Muscle of leg (tissue), 11 donors: Measurements from ENCODE around the gene NOP14. TPM values are rescaled to one million over a fixed set of nuclear protein-coding genes. Genes with fewer than 3 reads are reported as not detected.

Experiments used
- DNase-seq: peaks from one replicate; pipeline ENCODE4 v3.0.0; 2013
- H3K27ac ChIP-seq: one replicate; pipeline ENCODE4 v1.5.1; 2013; ENCODE audit warnings: mild to moderate bottlenecking, low read length, control low read depth
- H3K27me3 ChIP-seq: one replicate; pipeline ENCODE4 v1.6.1; 2013; ENCODE audit warnings: low read length; ENCODE audit not compliant: control insufficient read depth, insufficient read depth
- H3K36me3 ChIP-seq: one replicate; pipeline ENCODE4 v1.6.1; 2013; ENCODE audit warnings: low read length; ENCODE audit not compliant: control insufficient read depth, insufficient read depth
- H3K4me1 ChIP-seq: one replicate; pipeline ENCODE4 v1.6.1; 2013; ENCODE audit warnings: low read length; ENCODE audit not compliant: control insufficient read depth, insufficient read depth
- H3K4me3 ChIP-seq: one replicate; pipeline ENCODE4 v1.5.1; 2013; ENCODE audit warnings: low read length, control low read depth
- H3K9me3 ChIP-seq: replicated peaks from 2 replicates; pipeline ENCODE4 v1.6.1; 2013; ENCODE audit warnings: low read depth, low read length; ENCODE audit not compliant: control insufficient read depth
- WGBS: methylation state at CpG from one replicate; pipeline ENCODE4 v1.1.5; 2013; ENCODE audit warnings: missing lambda C conversion rate; ENCODE audit not compliant: insufficient coverage; 5-methylcytosine and 5-hydroxymethylcytosine counted together
- polyA plus RNA-seq, 8 donors: library from polyadenylated mRNA; unstranded; fragments of 120-200 nt; gene quantifications; one replicate each; pipeline versions ENCODE4 v1.2.1 to v1.2.3, GENCODE V29; 2013; ENCODE audit warnings: inconsistent platforms in 1 of 8, low replicate concordance in 1 of 8; ENCODE audit not compliant: insufficient read length in 8 of 8, insufficient read depth in 1 of 8
- total RNA-seq: library from RNA; stranded (reverse); fragments of 120-200 nt; gene quantifications from one replicate; pipeline ENCODE4 v1.2.4, GENCODE V29; 2013

Gene NOP14
- total and polyA plus RNA-seq, 9 donors: 12.1 to 27.6 (median 25.0) TPM

DNA sequence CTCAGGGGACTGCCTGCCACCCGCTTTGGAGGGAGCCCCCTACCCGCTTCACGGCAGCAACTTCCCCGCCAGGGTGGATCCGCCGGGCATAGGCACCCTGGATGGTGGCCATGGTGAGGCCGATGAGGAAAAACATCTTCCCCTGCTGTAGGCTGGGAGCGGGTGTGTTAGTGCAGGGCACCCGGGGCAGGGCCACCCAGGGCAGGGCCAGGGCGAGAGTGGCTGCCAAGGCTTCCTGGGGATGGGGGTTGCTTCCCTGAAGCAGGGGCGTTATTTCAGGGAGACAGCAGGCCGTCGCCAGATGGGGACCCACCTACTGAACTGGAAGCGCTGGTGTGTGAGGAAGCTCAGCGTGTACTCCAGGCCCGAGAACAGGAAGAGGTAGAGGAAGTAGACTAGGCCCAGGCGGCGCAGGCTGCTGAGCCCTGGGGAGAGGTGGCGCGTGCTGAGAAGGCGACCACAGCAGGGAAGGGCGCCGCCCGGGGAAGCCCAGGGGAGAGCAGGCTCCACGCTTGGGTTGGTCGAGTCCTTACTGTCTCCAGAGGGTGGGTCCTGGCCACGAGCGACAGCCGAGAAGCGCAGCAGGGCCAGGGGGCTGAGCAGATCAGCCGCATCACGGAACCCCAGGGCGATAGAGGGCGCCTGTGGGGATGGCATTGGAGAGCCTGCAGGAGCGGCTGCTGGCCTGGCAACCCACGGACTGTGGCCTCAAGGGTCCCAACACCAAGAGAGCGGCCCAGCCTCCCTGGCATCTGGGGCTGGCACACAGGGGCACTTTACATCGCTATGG is 31.5 kb downstream of the NOP14 start:
- Histone ChIP-seq H3K9me3 (no peaks in the 10 kb centered on the region), H3K36me3 (peaks cover 59% of the 10 kb centered on the region), H3K27me3 (no peaks in the 10 kb centered on the region), H3K27ac (peak overlapping the region; percentile 29), H3K4me3 (no peak overlapping the region), H3K4me1 (peaks cover 40% of the 10 kb centered on the region)
- peak; percentile 62 for DNase-seq
- WGBS: 70% methylated on average over 37 of the region's 38 CpGs

- 76% methylated on average over 34 of the region's 34 CpGs for WGBS
- H3K27me3 ChIP-seq: no peaks in the 10 kb centered on the region
- peaks cover 61% of the 10 kb centered on the region for H3K36me3 ChIP-seq
- peaks cover 32% of the 10 kb centered on the region for H3K4me1 ChIP-seq
- H3K9me3 ChIP-seq: no peaks in the 10 kb centered on the region
- no peak overlapping the region for H3K4me3 ChIP-seq
- H3K27ac ChIP-seq: no peak overlapping the region
- DNase-seq: no peak
Observed at GRCh38 chr4:2930758-2931511, 32.3 kb downstream of the NOP14 start.

- H3K4me1 ChIP-seq: peaks cover 25% of the 10 kb centered on the region
- H3K36me3 ChIP-seq: peaks cover 66% of the 10 kb centered on the region
- no peak overlapping the region for H3K4me3 ChIP-seq
- H3K9me3 ChIP-seq: no peaks in the 10 kb centered on the region
- DNase-seq: no peak
- H3K27me3 ChIP-seq: no peaks in the 10 kb centered on the region
- H3K27ac ChIP-seq: no peak overlapping the region
- WGBS: 84% methylated on average over 10 of the region's 12 CpGs
Observed at GRCh38 chr4:2930135-2930757, 33.0 kb downstream of the NOP14 start.

- H3K4me1 ChIP-seq: peaks cover 23% of the 10 kb centered on the region
- 80% methylated on average over 14 of the region's 16 CpGs for WGBS
- no peaks in the 10 kb centered on the region for H3K9me3 ChIP-seq
- H3K27me3 ChIP-seq: no peaks in the 10 kb centered on the region
- no peak for DNase-seq
- H3K4me3 ChIP-seq: no peak overlapping the region
- H3K27ac ChIP-seq: no peak overlapping the region
- H3K36me3 ChIP-seq: peaks cover 74% of the 10 kb centered on the region
Observed at GRCh38 chr4:2929469-2929868, 33.7 kb downstream of the NOP14 start.

- H3K9me3 ChIP-seq: no peaks in the 10 kb centered on the region
- peaks cover 18% of the 10 kb centered on the region for H3K4me1 ChIP-seq
- no peaks in the 10 kb centered on the region for H3K27me3 ChIP-seq
- H3K27ac ChIP-seq: no peak overlapping the region
- H3K4me3 ChIP-seq: no peak overlapping the region
- peaks cover 82% of the 10 kb centered on the region for H3K36me3 ChIP-seq
- DNase-seq: no peak
- WGBS: 86% methylated on average over 25 of the region's 32 CpGs
Observed at GRCh38 chr4:2928242-2929176, 34.7 kb downstream of the NOP14 start.

- H3K27ac ChIP-seq: no peak overlapping the region
- H3K27me3 ChIP-seq: no peaks in the 10 kb centered on the region
- 93% methylated on average over 6 of the region's 12 CpGs for WGBS
- H3K4me3 ChIP-seq: no peak overlapping the region
- peaks cover 11% of the 10 kb centered on the region for H3K4me1 ChIP-seq
- H3K36me3 ChIP-seq: peaks cover 87% of the 10 kb centered on the region
- no peak for DNase-seq
- H3K9me3 ChIP-seq: no peaks in the 10 kb centered on the region
Observed at GRCh38 chr4:2927696-2928075, 35.5 kb downstream of the NOP14 start.

DNA sequence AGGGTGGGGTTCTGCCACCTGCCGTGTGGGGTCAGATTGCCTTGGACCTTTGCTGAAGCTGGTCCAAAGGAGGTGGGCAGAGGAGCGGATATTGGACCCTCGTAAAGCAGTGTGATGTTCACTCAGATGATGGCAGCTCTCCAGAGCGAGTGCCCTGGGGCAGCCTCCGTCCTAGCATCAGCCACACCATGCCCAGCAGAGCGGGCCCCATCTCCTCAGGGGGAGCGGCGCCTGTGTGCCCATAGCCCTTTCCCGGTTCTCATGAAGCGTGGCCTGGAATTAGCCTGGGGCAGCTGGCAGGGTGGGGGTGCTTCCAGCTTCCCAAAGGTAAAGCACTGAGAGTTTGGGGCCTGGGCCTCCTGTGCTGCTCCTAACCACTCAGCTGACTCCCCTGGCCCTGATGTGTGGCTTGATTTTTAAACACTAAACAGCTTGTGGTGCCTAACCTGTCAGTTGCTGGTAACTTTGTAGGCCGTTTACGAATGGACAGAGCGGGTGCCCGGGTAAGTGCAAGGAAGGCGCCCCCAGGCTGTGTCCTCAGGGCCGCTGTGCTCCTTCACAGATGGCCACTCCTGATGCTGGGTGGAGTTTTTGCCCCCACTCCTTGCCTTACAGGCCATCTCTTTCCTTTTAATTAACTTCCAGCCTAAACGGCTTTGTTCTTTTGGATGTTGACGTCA is 36.0 kb downstream of the NOP14 start:
- WGBS: 91% methylated on average over 13 of the region's 18 CpGs
- Histone ChIP-seq H3K4me1 (peaks cover 9% of the 10 kb centered on the region), H3K9me3 (no peaks in the 10 kb centered on the region), H3K27ac (no peak overlapping the region), H3K27me3 (no peaks in the 10 kb centered on the region), H3K4me3 (no peak overlapping the region), H3K36me3 (peaks cover 88% of the 10 kb centered on the region)
- no peak for DNase-seq

DNA sequence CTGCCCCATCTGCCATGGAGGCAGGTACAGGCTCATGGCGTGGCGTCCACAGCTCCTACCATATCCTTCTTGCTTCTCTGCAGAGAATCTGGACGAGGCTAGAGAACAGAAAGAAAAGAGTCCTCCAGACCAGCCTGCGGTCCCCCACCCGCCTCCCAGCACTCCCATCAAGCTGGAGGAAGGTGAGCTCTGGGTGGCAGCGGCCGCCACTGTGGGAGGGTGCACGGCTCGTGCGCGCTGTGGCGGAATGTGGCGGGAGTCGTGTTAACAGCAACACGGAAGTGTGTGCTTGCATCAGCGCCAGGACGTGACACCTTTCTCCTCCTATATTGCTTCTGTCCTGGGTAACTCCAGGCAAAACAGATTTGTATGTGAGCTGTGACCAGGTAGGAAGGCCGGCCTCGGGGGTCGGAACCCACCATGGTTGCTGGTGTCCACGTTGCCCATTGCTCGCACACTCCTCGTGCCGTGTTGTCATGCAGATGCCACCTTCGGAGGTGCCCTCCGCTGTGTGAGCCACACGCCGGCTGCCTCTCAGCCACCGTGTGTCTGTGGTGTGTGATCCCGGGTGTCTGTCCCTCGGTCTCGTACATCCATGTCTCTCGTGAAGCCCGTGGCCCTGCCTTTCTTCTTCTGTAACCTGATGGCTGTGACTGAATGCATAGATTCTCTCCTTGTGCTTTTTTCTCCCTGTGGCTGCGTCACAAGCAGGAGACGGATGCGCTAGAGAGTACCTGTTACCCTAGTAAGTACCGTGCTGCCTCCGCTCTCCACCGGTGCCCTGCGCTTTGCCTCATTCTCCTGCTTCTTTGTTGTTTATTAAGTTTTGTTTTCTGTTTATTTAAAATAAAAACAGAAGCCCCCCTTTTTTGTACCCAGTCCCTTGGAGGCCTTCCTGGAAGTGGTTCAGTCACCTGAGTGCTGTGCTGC is 37.0 kb downstream of the NOP14 start:
- Histone ChIP-seq H3K27ac (no peak overlapping the region), H3K27me3 (no peaks in the 10 kb centered on the region), H3K36me3 (peaks cover 81% of the 10 kb centered on the region), H3K4me3 (no peak overlapping the region), H3K9me3 (no peaks in the 10 kb centered on the region), H3K4me1 (peaks cover 3% of the 10 kb centered on the region)
- DNase-seq: no peak
- WGBS: 88% methylated on average over 23 of the region's 41 CpGs
